GM19239 (cell line): ENCODE data around the gene VPS35L.

Source experiments
- DNase-seq: peaks from one replicate; pipeline ENCODE4 v3.0.0; 2011; ENCODE audit warnings: low spot score; ENCODE audit not compliant: insufficient read length
- FAIRE-seq: peaks from 2 replicates; lab custom pipeline; 2011; peaks lifted over from hg19 to GRCh38; lab: Jason Lieb, UNC

Gene VPS35L

DNA sequence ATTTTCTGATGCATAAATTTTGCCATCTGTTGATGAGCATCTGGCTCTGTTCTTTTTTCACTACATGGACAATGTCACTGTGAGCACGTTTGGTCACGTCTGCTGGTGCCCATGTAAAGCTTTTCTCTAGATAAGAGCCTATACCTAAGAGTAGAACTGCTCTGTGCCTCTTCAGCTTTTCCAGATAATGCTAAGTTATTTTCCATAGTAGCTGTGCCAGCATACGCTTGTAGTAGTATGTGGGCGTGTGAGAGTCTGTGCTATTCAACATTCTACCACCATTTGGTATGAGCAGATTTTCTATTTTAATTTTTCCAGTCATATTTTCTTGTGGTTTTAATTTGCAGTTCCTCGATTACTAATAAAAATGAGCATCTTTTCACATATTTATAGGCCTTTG, 33.2 kb downstream of the VPS35L start:
- no peak for DNase-seq

DNA sequence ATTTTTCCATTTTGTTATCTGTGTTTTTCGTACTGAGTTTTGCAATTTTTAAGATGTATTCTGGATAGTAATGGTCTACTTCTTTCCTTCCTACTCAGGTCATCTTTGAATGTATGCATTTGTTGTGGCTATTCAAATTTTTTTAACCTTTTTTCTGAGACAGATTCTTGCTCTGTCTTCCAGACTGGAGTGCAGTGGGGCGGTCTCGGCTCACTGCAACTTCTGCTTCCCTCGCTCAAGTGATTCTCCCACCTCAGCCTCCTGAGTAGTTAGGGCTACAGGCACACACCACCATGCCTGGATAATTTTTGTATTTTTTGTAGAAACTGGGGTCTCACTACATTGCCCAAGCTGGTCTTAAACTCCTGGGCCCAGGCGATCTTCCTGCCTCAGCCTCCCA, 33.6 kb downstream of the VPS35L start:
- no peak for FAIRE-seq

More for the DNA sequence above, 33.2 kb downstream of the VPS35L start:
- FAIRE-seq: no peak

DNA sequence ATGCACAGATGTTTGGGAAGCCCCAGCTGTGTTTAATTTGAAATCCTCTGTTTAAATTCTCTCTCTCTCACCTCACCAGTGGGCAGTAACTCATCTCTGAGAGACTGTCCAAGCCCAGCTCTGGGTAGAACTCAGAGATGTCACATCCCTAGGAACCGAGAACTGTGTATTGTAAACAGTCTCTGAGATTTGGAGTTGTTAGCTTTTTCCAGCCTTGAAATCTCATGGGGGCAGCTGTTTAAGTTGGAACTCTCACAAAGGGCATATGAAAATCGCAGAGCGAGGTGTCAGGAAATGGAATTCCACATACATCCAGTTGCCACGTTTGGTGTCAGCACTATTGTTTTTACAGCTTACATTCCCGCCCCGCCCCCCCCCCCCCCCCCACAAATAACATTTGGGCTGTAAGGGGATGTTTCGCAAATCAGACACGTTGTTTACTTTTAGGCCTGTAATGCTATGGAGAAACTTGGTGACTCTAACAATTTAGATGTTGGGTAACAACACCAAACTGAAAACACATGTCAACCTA, 34.3 kb downstream of the VPS35L start:
- DNase-seq (no peak), FAIRE-seq (no peak)

More for the DNA sequence above, 33.6 kb downstream of the VPS35L start:
- no peak for DNase-seq

DNA sequence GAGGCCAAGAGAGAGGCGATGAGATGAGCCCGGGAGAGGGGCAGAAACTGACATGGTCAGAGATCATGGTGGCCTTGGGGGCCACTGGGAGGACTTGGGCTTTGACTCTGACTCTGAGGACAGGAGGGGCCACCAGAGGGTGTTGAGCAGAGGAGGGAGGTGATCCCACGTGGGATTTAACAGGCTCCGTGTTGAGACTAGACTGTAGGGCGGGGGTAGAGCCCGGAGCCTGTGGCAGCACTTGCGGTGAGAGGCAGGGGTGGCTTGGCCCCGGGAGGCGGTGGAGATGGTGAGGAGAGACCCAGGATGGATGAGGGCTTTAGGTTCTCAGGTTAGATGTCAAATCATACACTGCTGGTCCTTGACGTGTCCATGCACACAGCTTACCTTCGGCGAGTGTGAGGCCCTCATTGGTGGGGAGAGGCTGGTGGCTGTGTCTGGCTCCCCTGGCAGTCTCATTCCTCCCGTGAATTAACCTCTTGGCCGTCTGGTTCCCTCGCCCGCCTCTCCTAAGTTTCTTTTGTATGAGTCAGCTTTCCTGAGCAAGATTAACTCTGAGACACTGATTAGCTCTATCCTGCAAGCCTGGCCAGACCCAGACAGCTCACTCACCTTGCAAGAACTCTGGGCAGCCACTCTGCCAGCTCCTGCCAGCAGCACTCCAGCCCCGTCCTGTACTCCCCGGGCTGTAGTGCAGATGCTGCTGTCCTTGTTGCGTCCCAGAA, 39.7 kb downstream of the VPS35L start:
- FAIRE-seq (no peak), DNase-seq (no peak)

DNA sequence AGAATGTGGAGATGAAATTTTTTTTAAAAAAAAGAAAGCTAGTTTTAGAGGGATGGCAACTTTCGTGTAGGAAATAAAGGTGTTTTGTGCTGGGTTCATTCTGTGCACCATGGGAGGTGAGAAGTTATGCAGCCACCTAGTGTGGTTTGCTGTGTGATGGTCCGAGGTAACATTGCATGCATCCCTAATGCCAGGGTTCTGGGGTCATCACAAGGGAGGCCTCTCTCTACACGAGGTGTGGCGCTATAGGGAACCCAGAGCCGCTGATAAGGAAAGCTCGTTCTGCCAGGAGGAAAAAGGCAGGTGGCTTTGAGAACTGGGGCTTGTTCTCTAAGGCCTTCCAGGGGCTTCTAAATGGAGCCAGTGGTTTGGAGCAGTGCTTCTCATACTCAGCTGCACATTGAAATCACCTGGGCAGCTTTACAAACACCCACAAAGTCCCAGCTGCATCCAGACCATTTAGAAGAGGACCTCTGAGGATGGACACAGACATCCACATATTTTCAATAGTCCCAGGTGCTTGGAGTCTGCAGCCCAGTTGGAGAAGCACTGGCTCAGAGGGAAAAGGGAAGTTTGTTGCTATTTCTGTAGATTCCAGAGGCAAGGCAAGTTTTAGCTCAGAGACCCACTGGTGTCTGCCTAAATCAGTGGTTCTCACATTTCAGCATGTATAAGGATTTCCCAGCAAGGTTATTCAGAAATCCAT, 43.5 kb downstream of the VPS35L start:
- FAIRE-seq (no peak), DNase-seq (no peak)

DNA sequence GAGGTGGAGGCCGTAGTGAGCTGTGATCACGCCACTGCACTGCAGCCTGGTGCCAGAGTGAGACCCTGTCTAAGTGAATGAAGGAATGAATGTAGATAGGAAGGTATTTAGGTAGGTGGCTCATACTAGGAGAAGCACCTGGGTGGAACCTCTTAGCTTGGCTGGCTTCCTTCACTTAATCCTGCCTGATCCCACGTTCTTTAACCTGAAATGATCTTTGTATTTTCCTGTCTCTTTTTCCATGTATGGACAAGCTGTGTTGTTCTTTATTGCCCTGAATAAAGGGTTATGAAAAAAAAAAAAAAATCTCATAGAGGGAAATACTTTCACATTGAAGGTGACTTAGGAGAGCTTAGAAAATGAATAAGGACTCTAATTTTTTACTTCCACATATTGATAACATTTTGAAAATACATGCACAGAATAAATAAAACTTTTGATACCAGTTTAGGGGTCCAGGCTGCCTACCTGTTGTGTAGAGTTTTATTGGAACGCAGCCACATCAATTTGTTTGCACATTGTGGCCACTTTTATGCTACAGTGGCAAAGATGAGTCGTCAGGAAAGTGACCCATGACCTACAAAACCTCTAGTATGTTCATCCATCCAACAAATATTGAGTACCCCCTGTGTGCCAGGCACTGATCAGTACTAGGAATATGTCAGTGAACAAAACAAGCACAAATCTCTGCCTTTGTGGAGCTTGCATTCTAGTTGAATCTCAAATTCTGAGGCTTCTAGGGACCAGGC, 44.6 kb downstream of the VPS35L start:
- DNase-seq (no peak), FAIRE-seq (no peak)

DNA sequence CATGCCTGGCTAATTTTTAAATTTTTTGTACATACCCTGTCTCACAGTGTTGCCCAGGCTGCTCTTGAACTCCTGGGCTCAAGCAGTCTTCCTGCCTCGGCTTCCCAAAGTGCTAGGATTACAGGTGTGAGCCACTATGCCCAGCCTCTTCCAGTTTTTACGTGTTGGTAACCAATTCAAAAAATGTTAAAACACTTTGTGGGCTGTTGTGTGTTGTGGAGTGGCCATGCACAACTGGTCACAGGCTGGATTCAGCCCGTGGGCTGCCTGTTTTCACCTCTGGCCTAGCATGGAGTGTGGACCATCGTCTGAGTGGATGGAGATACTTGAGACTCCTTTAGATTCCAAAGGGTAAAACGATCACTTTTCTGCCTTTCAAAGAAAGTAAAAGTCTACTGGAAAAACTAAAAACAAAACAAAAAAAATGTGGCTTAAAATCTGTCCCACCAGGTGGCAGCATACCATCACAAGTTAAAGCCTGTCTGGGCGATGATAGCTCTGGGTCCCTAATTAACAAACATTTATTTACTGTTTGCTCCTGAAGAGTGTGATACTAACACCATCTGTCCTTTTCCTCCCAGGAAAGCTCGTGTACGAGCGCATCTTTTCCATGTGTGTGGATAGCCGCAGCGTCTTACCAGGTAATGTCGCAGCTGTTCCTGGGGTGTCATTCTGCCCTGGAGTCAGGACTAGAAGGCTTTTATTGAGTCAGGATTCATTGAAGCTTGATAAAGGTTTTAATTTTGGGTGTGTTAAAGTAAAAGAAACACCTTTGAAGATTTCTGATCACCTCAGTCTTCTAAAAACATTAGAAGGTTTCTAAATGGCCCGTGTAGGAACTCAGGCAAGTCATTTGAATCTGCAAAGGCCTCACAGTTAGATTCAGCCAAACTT, 45.8 kb downstream of the VPS35L start:
- DNase-seq: peak; percentile 10
- FAIRE-seq: no peak

DNA sequence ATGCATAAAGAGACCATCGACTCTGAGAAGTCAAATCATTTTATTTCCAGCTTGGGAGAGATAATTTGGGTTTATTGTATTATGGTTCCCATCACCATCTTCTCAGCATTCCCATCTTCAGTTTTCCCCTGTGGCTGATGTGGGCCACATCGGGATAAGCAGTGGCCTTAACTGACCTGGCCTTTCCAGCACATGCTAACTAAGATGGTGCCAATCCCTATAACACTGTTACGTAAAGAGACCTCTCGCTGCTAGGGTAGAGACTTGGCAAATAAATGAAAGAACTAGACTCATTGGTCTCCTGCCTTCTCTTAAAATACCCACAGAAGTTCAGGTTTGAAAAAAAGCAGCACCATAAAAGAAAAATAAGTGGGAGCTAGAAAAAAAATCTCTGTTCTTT, 49.4 kb downstream of the VPS35L start:
- DNase-seq (no peak), FAIRE-seq (no peak)

DNA sequence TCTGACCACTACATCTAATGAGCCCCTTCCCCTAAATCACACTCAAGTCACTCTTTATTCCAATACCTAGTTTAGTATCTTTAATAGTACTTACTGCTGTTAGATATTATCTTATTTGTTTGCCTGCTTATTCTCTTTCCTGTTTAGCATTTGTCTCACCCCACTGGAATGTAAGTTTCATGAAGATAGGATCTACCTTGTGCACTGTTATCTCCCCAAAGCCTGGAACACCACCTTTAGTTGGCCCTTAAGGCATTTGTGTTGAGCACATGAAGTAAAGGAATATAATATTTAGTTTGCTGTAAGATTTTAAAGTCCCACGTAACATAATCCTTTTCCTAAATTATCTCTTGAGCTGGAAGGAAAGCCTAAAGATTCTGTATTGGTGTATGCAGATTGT, 50.2 kb downstream of the VPS35L start:
- no peak for FAIRE-seq
- no peak for DNase-seq

DNA sequence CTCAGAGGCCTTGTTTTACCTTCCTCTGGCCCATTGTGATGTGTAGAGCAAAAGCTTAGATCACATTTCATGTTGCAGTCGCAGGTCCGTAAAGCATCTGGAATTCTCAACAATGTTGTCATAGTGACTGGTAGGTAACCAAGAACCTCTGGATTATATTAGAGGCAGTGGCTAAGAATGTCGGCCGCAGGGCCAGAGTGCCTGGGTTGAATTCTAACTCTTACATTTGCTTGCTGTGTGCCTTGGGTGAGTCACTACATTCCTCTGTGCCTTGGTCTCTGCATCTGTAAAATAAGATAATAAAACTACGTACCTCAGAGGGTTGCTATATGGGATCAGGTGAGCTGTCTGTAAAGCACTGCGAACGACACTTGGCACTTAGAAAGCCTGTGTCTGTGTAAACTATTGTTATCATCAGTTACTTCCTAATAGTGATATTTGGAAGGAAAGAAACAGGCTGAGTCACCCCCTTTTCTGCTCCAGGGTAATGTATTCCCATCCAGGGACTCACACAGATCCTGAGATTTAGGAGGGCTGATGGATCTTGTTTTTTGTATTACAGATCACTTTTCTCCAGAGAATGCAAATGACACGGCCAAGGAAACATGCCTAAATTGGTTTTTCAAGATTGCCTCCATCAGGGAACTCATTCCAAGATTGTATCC, 52.2 kb downstream of the VPS35L start:
- FAIRE-seq (no peak), DNase-seq (no peak)

DNA sequence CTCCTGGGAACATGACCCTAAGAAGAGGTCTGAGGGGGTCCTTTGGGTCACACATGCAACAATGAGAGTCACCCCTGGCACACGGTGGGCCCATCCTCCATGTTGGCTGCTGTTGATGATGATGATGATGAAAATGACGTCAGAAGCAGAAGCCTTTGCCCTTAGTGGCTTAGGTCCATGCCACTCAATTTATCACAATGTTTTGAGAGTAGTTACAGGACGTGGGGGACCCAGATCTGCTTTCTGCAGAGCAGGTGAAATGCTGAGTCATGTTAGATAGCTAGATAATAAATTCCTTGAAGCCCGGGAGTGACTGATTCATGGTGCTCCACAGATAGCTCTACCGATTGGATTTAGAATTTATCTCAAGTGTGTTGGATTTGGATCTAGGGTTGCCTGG, 53.9 kb downstream of the VPS35L start:
- FAIRE-seq: no peak
- no peak for DNase-seq

DNA sequence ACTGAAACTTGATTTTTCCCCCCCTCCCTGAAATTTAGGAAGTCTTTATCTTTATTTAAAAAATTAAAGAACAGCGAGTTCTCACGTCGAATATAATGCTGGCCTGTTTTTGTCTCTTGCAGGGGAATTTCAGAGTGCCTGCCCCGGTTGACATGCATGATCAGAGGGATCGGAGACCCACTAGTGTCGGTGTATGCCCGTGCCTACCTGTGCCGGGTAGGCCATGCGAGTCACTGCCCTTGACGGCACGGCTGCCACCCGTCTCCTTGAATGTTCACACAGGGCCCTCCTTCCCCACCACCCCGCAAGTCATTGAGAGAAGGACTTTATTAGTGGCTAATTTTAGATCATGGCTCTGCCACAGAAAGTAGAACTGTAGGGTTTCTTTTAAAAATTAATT, 54.7 kb downstream of the VPS35L start:
- DNase-seq (no peak), FAIRE-seq (no peak)

DNA sequence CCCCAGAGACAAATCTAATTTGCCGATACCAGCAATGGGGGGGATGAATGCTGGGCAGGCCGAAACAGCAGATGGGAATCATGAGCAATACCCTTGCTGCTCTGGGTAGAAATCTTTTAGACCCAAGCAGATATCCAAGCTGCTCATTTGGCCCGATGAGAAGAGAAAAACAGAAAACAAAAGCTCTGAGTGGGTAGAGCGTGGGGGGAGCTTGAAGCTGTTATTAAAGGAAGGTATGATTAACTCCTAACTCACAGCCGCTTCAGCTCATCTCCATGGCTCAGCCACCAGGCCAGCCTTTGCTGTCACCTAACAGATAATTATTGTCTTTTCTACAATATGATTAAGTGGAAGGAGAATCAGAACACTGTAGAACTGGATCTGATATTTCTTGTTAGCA, 58.3 kb downstream of the VPS35L start:
- no peak for FAIRE-seq
- DNase-seq: no peak

DNA sequence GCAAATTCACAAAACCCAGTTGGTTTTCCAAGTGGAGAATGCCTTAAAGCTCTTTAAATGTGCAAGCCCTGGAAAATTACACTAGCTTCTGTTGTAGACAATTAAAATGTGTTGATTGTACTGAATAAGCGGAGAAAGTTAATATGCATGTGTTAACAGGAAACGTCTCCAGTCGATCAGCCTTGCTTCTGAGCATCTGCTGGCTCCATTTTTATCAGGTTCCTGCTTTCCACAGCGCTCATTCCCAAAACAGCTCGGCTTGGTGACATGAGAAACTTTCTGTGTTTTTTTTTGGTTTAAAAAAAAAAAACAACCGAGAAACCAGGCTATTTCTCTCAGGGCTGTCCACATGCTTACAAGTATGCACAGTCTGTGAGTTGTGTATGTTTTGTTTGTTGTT, 60.7 kb downstream of the VPS35L start:
- FAIRE-seq (no peak), DNase-seq (no peak)

DNA sequence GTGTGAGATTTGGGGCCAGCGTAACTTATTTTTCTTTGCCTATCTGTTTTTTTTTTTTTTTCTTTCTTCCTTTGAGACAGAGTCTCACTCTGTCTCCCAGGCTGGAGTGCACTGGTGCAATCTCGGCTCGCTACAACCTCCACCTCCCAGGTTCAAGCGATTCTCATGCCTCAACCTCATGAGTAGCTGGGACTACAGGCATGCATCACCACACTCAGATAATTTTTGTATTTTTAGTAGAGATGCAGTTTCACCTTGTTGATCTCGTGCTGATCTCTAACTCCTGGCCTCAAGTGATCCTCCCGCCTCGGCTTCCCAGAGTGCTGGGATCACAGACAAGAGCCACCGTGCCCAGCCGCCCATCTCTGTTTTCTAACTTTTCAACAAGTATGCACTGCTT, 63.4 kb downstream of the VPS35L start:
- FAIRE-seq: no peak
- DNase-seq: no peak

DNA sequence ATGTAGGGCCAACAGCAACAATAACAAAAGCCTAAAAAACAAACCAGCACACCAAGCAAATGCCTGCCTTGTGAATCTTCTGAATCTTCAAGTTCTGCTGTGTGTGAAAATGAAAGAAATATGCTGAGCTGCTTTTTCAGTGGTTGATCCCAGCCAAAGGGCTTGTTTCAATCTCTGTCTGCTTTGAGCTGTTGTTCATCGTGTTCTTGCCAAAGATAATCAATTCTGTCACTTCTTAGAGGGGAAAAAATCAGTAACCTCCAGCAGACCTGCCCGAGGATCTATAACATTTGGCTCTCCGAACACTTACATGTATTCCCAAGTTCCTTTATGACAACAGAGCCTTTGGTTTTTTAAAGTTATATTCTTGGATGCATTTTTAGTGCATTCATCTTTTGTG, 65.9 kb downstream of the VPS35L start:
- DNase-seq (no peak), FAIRE-seq (no peak)

DNA sequence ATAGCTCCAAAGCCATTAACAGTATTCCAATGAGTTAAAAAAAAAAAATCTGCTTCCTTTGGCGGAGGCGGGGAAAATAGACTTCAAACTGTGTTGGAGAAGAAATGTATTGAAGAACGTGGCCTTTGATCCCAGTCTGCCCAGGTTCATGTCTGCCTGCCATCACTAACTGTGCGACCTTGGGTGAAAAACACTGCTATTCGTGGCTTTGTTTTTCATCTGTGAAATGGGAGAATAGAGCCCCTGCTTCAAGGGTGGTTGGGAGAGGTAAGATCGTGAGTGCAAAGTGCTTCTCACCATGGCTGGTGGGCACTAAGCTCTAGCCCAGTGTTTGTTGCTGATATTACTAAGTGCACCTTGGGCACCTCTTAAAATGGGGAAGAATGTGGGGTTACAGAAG, 69.5 kb downstream of the VPS35L start:
- DNase-seq (no peak), FAIRE-seq (no peak)

DNA sequence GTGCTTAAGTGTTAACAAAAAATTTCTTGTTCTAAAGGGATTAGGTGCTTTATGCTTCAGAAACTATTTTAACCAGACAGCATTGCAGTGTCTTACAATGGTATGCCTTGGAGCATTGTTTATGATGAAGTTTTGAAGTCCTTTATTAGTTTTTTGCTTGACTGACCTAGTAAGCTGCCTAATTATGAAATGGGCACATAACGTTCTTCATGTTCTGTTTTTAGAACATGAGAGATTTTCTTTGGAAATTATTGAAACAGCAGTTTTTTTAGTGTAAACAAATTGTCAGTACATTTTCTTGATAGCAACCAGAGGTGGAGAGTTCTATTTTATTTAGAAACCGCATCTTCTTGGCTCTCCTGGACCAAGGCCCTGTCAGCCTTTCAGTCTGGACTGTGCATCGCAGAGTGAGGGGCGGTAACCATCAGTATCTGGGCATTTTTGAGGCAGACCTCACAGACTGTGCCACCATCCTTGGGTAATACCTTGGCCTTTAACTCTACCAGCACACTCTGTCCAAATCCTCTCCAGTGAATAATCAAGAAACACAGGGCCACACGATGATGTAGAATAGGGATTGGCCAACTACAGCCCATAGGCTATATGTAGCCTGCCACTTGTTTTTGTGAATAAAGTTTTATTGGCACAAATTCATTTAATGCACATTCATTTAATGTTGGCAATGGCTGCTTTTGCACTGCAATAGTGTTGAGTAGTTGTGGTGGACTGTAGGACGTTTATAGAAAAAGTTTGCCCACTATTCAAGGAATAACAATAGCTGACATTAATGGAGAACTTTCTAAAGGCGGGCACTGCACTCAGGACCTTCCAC, 81.1 kb downstream of the VPS35L start:
- no peak for DNase-seq
- FAIRE-seq: no peak

DNA sequence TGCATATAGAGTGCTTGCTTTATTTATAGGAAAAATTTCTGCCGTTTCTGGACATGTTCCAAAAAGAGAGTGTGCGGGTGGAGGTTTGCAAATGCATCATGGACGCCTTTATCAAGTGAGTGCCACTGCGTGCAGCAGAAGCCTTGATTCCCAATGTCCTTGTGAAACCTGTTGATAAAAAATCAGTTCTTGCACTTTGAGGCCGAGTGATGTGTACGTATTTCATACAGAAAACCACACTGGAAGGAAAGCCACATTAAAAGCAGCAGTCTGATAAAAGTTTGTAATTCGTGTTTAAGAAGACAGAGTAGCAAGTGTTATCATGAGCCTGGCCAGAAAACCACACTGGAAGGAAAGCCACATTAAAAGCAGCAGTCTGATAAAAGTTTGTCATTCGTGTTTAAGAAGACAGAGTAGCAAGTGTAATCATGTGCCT, 84.5 kb downstream of the VPS35L start:
- DNase-seq: no peak
- FAIRE-seq: no peak
